Body of pancreas (tissue), 4 donors: ENCODE data around the gene DUSP8.

Experiments used
- POLR2A ChIP-seq, 3 donors: fragments of 450-650 bp; IDR thresholded peaks; one replicate each; pipeline ENCODE4 v1.6.1; 2016; ENCODE audit warnings: antibody characterized with exemption in 3 of 3, mild to moderate bottlenecking in 2 of 3
- TF ChIP-seq, protein P1 (sequence below), 7 experiments: fragments of 450-650 bp in 4 of 7; fragments of 200-600 bp in 3 of 7; sonication (generic) in 3 of 7; IDR thresholded peaks; one replicate each; pipeline ENCODE4 v1.5.1; 2016 to 2019; ENCODE audit warnings: antibody characterized with exemption in 7 of 7

DNA sequence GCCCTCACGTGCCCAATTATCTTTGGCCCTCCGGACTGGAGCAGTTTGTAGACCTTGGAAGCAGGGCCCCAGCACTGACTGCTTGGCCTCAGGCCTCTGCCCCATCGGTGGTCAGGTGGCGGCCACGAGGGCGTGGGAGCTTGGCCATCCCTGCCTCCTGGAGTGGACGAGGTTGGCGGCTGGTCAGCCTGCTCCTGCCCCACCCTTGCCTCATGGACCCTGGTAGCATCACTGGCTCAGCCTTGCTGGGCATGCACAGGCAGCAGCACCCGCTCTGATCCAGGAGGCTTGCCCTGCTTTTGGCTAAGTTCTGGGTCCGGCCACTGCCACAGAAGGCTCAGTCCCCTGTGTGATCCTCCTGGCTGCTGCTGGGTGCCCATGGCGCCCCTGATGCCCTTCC, 32.1 kb upstream of the DUSP8 start:
- no peak for TF ChIP-seq POLR2A (IDR thresholded peaks at IDR 0.05)
- TF ChIP-seq, protein P1, sequence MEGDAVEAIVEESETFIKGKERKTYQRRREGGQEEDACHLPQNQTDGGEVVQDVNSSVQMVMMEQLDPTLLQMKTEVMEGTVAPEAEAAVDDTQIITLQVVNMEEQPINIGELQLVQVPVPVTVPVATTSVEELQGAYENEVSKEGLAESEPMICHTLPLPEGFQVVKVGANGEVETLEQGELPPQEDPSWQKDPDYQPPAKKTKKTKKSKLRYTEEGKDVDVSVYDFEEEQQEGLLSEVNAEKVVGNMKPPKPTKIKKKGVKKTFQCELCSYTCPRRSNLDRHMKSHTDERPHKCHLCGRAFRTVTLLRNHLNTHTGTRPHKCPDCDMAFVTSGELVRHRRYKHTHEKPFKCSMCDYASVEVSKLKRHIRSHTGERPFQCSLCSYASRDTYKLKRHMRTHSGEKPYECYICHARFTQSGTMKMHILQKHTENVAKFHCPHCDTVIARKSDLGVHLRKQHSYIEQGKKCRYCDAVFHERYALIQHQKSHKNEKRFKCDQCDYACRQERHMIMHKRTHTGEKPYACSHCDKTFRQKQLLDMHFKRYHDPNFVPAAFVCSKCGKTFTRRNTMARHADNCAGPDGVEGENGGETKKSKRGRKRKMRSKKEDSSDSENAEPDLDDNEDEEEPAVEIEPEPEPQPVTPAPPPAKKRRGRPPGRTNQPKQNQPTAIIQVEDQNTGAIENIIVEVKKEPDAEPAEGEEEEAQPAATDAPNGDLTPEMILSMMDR (IDR thresholded peaks at IDR 0.05), result no peak
